ENCODE data around the gene NEDD9.

The NEDD9 gene

DNA sequence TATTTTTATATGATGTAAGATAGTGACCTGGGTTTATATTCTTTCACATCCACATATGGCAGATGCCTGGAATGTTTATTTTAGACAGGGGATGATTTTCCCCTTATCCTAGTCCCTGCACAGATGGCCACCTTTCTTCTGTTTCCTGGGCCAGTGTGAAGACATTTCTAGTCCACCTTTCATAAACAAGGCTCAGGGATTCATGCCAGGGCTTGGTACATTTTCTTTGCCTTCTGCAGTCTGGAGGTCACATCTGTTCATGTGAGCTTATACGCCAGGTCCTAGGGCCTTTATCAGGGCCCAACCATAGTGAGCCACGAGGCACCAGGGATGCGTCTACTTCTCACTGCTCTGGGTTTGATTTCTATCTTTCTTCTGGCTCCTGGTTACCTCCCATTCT is 82.9 kb downstream of the NEDD9 start:
- TF ChIP-seq, protein P1, sequence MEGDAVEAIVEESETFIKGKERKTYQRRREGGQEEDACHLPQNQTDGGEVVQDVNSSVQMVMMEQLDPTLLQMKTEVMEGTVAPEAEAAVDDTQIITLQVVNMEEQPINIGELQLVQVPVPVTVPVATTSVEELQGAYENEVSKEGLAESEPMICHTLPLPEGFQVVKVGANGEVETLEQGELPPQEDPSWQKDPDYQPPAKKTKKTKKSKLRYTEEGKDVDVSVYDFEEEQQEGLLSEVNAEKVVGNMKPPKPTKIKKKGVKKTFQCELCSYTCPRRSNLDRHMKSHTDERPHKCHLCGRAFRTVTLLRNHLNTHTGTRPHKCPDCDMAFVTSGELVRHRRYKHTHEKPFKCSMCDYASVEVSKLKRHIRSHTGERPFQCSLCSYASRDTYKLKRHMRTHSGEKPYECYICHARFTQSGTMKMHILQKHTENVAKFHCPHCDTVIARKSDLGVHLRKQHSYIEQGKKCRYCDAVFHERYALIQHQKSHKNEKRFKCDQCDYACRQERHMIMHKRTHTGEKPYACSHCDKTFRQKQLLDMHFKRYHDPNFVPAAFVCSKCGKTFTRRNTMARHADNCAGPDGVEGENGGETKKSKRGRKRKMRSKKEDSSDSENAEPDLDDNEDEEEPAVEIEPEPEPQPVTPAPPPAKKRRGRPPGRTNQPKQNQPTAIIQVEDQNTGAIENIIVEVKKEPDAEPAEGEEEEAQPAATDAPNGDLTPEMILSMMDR (conservative IDR thresholded peaks at IDR 0.05; ENCODE audit: control insufficient read depth, insufficient read depth, low read depth, low read length): no peak

DNA sequence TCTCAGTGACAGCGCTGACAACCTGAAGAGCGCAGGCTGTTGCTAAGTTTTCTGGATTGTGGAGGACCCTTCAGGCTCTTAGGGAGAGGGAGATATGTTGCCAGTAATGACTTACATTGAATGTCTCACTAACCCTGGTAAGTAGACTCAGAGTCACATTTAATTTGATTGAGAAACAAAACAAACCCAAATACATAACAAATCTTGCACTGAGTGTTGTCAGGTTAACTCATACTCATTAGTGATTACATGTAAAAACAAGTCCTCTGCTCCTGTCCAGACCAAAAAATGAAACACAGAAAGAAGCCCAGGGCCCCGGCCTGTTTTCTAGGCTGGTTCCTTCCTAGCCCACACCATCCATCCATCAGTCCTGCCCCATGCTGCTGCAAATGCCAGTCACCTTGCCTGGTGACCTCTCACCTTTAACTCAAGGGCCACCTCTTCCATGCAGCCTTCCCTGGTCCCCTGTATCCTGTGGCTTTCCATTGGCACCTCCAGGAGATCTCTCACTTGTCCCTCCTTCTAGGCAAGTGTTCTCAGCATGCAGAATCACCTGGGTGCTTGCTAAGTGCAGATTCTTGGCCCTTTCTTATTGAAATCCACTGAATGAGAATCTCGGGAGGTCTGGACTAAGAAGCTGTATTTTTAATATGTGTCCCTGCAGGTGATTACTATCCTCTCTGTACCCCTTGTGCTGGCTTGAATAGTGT is 86.2 kb downstream of the NEDD9 start:
- DNase-seq (ENCODE audit: low read depth): no peak
- no peak overlapping the region for H3K4me3 ChIP-seq (ENCODE audit: control insufficient read depth, low read depth, low read length)
- TF ChIP-seq, protein P1 (conservative IDR thresholded peaks at IDR 0.05; ENCODE audit: control insufficient read depth, insufficient read depth, low read depth, low read length): no peak

More for the DNA sequence above, 82.9 kb downstream of the NEDD9 start:
- no peak overlapping the region for H3K4me3 ChIP-seq (ENCODE audit: control insufficient read depth, low read depth, low read length)
- no peak for DNase-seq (ENCODE audit: low read depth)

DNA sequence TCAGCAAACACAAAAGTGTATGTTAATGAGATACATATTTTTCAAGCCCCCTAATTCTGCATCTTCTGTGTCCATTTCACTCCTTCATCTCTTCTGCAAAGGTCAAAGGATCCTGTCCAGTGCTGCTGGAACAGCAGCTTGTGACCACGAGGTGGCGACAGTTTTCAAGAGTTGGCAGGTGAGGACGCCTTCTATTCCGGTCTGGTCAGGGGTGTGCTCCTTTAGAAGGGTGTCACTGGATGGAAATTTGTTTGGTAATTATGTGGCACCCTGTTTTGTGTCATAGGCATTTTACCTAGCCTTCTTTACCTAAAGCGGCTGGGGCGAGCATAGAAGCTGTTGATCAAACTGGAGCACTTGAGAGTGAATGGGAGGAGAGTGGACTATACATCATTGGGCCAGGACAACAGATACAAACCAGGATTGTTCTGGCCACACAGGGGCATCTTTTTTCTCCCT is 88.0 kb downstream of the NEDD9 start:
- H3K4me3 ChIP-seq (ENCODE audit: control insufficient read depth, low read depth, low read length): no peak overlapping the region
- TF ChIP-seq, protein P1 (conservative IDR thresholded peaks at IDR 0.05; ENCODE audit: control insufficient read depth, insufficient read depth, low read depth, low read length): peak; percentile 98
- peak; percentile 75 for DNase-seq (ENCODE audit: low read depth)

DNA sequence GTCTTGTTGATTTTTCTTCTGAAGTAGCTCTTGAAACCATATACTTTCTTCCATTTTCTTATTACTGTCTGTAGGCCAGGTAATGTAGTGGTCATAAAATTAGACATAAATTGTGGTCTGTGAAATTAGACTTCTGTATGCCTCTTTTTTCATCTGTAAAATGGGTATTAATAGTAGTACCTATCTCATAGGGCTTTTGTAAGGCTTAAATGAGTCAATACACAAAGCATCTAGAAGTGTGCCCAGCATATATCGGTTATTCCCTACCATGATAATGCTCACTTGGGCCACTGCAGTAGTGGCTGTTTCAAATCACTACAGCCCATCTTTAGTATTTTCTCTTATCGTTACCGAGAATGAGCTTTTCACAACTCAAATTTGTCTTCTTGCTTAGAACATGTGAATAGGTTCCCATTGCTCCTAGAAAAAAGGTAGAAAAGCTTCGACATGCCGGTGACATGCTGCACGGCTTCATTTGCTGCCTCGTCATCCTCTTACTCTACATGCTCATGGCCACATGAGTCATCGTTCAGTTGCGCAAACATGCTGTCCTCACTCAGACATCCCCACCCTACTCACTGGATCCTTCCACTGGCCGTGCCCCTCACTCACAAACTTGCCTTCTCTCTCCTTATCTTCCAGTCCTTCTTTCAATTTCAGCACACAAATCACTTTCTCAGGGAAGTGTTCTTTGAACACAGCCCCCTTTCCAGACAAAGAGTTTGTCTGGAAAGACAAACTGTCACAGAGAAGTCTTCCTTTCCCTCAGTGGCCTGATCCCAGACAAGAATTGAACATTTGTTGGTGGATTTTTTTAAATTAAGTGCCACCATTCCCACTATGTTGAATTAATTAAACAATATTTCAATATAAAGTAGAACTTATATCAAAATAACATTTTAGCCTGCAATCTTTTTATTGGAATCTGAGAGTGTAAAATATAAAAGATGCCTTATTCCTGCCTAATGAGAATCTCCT is 88.8 kb downstream of the NEDD9 start:
- TF ChIP-seq, protein P1 (conservative IDR thresholded peaks at IDR 0.05; ENCODE audit: control insufficient read depth, insufficient read depth, low read depth, low read length): no peak
- DNase-seq (ENCODE audit: low read depth): peak; percentile 94
- no peak overlapping the region for H3K4me3 ChIP-seq (ENCODE audit: control insufficient read depth, low read depth, low read length)

DNA sequence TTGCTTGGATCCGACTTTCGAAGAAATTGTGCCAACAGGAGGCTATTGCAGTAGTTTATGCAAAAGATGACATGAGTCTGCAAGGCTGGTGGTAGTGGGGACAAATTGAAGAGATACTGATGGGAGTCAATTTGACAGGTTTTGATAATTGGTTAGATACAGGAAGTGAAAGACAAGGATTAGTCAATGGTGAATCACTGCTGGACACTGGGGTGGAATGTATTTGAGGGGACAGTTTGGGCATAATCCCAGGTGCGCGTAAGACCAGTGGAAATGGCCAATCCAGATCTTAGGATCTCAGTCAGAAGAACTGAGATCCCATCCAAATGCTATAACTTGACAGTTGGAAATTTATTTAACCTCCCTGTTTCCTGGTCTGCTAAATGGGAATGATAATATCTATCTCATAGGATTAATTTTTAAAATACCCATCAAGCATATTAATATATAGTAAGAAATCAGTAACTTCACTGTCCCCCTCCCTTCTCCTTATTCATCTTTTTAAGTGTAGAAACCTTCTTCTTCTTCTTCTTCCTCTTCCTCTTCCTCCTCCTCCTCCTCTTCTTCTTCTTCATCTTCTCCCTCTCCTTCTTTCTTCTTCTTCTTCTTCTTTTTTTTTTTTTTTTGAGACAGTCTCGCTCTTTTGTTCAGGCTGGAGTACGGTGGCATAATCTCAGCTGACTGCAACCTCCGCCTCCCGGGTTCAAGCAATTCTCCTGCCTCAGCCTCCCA is 90.0 kb downstream of the NEDD9 start:
- H3K4me3 ChIP-seq (ENCODE audit: control insufficient read depth, low read depth, low read length): no peak overlapping the region
- peak; percentile 38 for DNase-seq (ENCODE audit: low read depth)
- TF ChIP-seq, protein P1 (conservative IDR thresholded peaks at IDR 0.05; ENCODE audit: control insufficient read depth, insufficient read depth, low read depth, low read length): no peak

DNA sequence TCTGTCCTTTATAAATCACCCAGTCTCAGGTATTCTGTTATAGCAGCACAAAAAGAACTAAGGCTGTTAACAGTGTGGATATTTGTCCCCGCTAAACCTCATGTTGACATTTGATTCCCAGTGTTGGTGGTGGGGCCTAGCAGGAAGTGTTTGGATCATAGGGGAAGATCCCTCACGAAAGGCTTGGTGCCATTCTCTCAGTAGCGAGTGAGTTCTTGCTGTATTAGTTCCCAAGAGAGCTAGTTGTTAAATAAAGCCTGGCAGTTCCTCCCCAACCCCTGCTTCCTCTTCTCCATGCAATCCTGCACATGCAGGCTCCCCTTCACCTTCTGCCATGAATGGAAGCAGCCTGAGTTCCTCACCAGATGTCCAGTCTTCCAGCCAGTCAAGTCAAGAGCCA is 91.2 kb downstream of the NEDD9 start:
- TF ChIP-seq, protein P1 (conservative IDR thresholded peaks at IDR 0.05; ENCODE audit: control insufficient read depth, insufficient read depth, low read depth, low read length): no peak
- DNase-seq (ENCODE audit: low read depth): no peak
- H3K4me3 ChIP-seq (ENCODE audit: control insufficient read depth, low read depth, low read length): no peak overlapping the region
